Superior temporal gyrus (tissue), 1 donor: ENCODE measurements around the gene GRPEL2.
"Not testable (repeated sequence)": the region's sequence is repeated elsewhere in the genome, so short reads cannot be mapped to it uniquely, and the experiment has no call there.

Experiments used
- DNase-seq: peaks from one replicate; pipeline ENCODE4 v3.0.0-alpha.2; 2016; ENCODE audit errors: extremely low spot score

The GRPEL2 gene

GRCh38 chr5:149398747-149399266 lies 53.5 kb downstream of the GRPEL2 start:
- DNase-seq = not testable (repeated sequence)

- DNase-seq = no peak
Observed at GRCh38 chr5:149399775-149400174, 54.5 kb downstream of the GRPEL2 start.

GRCh38 chr5:149400304-149400703 lies 55.0 kb downstream of the GRPEL2 start:
- DNase-seq = no peak

DNA sequence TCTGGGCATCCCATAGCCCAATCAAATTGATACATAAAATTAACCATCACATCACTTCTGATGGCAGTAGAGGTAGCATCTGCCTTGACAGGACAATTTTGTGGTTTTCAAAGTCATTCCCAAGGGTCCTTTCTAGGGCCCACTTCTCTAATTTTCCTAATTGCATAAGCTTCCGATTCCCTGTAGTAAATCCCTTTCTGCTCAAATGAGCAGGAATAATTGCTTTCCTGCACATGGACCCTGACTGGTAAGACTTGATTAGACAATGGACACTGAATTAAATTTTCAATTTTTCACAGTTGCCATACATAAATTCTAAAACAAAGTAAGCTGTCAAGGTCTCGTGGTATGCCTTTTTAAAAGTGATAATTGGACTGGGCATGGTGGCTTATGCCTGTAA lies 55.8 kb downstream of the GRPEL2 start:
- no peak for DNase-seq

DNA sequence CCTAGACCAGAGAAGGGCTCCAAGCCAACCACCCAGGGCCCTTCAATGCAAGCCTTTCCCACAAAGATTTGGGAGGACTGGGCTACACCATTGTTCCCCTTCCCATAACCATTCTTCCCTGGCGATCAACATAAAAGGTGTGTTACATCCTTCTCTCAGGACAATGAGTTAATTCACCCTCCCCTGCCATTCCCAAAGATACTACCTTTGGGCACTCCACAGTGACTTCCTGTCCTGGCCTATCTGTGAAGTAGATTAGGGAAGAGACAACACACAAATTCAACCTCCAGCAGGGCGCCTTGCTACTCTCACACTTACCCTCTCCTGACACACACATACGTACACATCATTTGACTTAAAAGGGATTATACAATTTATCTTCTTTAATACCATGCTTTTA lies 57.0 kb downstream of the GRPEL2 start:
- DNase-seq = no peak
